Neuronal stem cell (in vitro differentiated cells): ENCODE data around the gene GALC.
A peak's percentile ranks its signal among the peaks of the same experiment; 100 is the strongest.

Experiments used
- DNase-seq: peaks from one replicate; pipeline ENCODE4 v3.0.0-alpha.2; 2013; ENCODE audit warnings: low spot score
- H2AFZ ChIP-seq: one replicate; pipeline ENCODE4 v1.6.1; 2013; ENCODE audit warnings: mild to moderate bottlenecking, low read length, inconsistent platforms
- H2AK5ac ChIP-seq: 2 replicates; pipeline ENCODE4 v1.6.1; 2013; ENCODE audit warnings: low read depth, mild to moderate bottlenecking, inconsistent platforms, low read length, moderate library complexity, mixed read lengths
- H2BK120ac ChIP-seq: 2 replicates; pipeline ENCODE4 v1.6.1; 2013; ENCODE audit warnings: low read depth, mild to moderate bottlenecking, inconsistent platforms, low read length, moderate library complexity, mixed read lengths
- H2BK12ac ChIP-seq: one replicate; pipeline ENCODE4 v1.6.1; 2013; ENCODE audit warnings: low read length, inconsistent platforms
- H2BK15ac ChIP-seq: 2 replicates; pipeline ENCODE4 v1.6.1; 2013; ENCODE audit warnings: mild to moderate bottlenecking, low read length, inconsistent platforms, mixed read lengths
- H2BK5ac ChIP-seq: one replicate; pipeline ENCODE4 v1.6.1; 2013; ENCODE audit warnings: inconsistent platforms, mild to moderate bottlenecking, low read length, moderate library complexity
- H3K14ac ChIP-seq: one replicate; pipeline ENCODE4 v1.6.1; 2013; ENCODE audit warnings: low read length, inconsistent platforms
- H3K18ac ChIP-seq: 2 replicates; pipeline ENCODE4 v1.6.1; 2013; ENCODE audit warnings: low read length, inconsistent platforms
- H3K23ac ChIP-seq: 2 replicates; pipeline ENCODE4 v1.6.1; 2013; ENCODE audit warnings: low read depth, mild to moderate bottlenecking, mixed read lengths, low read length, inconsistent platforms; ENCODE audit not compliant: poor library complexity
- H3K27ac ChIP-seq: replicated peaks from 3 replicates; pipeline ENCODE4 v1.5.1; 2013; ENCODE audit warnings: low read length, inconsistent platforms
- H3K27me3 ChIP-seq, 3 experiments: 2 replicates each; pipeline ENCODE4 v1.6.1; 2013; ENCODE audit warnings: low read length in 3 of 3, mild to moderate bottlenecking in 2 of 3, inconsistent platforms in 1 of 3, low read depth in 1 of 3, mixed read lengths in 1 of 3, moderate library complexity in 1 of 3; ENCODE audit not compliant: control insufficient read depth in 3 of 3, insufficient read depth in 3 of 3
- H3K36me3 ChIP-seq, 2 donors: replicated peaks in 1 of 2; 2 replicates each; pipeline ENCODE4 v1.6.1; 2013; ENCODE audit warnings: low read length in 2 of 2; ENCODE audit not compliant: control insufficient read depth in 2 of 2, insufficient read depth in 2 of 2
- H3K4ac ChIP-seq: 2 replicates; pipeline ENCODE4 v1.6.1; 2013; ENCODE audit warnings: inconsistent platforms, mild to moderate bottlenecking, low read length, moderate library complexity
- H3K4me1 ChIP-seq, 2 donors: 1 replicate in 1 of 2; 2 replicates in 1 of 2; pipeline ENCODE4 v1.6.1; 2013; ENCODE audit warnings: low read length in 2 of 2, low read depth in 1 of 2; ENCODE audit not compliant: control insufficient read depth in 2 of 2, insufficient read depth in 1 of 2
- H3K4me2 ChIP-seq: one replicate; pipeline ENCODE4 v1.6.1; 2013; ENCODE audit warnings: mild to moderate bottlenecking, low read length, inconsistent platforms; ENCODE audit not compliant: insufficient read depth, poor library complexity, severe bottlenecking
- H3K4me3 ChIP-seq, 2 donors: 2 replicates each; pipeline ENCODE4 v1.5.1; 2013; ENCODE audit warnings: low read length in 2 of 2, mild to moderate bottlenecking in 2 of 2, inconsistent platforms in 1 of 2, moderate library complexity in 1 of 2
- H3K79me1 ChIP-seq: one replicate; pipeline ENCODE4 v1.6.1; 2013; ENCODE audit warnings: low read depth, mild to moderate bottlenecking, inconsistent platforms, low read length, moderate library complexity
- H3K9ac ChIP-seq: one replicate; pipeline ENCODE4 v1.6.1; 2013; ENCODE audit warnings: mild to moderate bottlenecking, low read depth, low read length, inconsistent platforms; ENCODE audit not compliant: poor library complexity
- H3K9me3 ChIP-seq, 2 donors: replicated peaks in 1 of 2; 2 replicates each; pipeline versions ENCODE3 to v1.6.1; 2013; ENCODE audit warnings: low read length in 2 of 2, mild to moderate bottlenecking in 2 of 2, inconsistent platforms in 1 of 2, low read depth in 1 of 2, mixed read lengths in 1 of 2, moderate library complexity in 1 of 2; ENCODE audit not compliant: control insufficient read depth in 2 of 2, insufficient read depth in 1 of 2
- H4K8ac ChIP-seq: one replicate; pipeline ENCODE4 v1.6.1; 2013; ENCODE audit warnings: low read depth, mild to moderate bottlenecking, inconsistent platforms, low read length, moderate library complexity
- H4K91ac ChIP-seq: one replicate; pipeline ENCODE4 v1.6.1; 2013; ENCODE audit warnings: low read length, low read depth, mild to moderate bottlenecking, inconsistent platforms; ENCODE audit not compliant: poor library complexity
- WGBS, 2 donors: extraction: QIAGEN DNeasy Blood & Tissue Kit; methylation state at CpG; one replicate each; pipeline ENCODE4 v1.1.7; 2013; ENCODE audit warnings: missing lambda C conversion rate in 2 of 2, mixed read lengths in 1 of 2; ENCODE audit not compliant: insufficient read length in 2 of 2, insufficient replicate concordance in 1 of 2; ENCODE audit errors: extremely low coverage in 2 of 2; 5-methylcytosine and 5-hydroxymethylcytosine counted together

GALC gene

DNA sequence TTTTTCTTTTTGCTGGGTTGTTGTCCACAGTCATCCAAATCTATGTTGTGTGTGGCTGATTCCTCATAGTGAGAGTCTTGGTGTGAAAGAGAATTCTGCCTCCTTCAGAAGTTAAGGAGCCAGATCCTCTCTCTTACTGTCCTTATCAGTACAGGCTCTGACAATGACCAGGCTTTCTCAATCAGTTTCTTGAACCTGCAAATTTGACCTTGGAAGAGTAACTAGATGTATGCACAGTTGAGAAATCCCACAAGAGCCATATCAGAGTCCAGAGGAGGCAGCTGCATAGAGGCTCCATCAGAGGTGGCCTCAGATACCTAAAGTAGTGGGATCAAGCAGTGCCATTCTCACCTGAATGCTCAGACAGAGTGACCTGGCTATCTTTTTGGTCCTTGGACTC, 5.5 kb upstream of the GALC start:
- Histone ChIP-seq H3K79me1 (no peaks in the 10 kb centered on the region), H3K23ac (no peak overlapping the region), H2BK12ac (no peak overlapping the region), H3K4me3 (no peak overlapping the region), H3K36me3 (no peaks in the 10 kb centered on the region), H3K4me2 (no peak overlapping the region), H4K8ac (no peak overlapping the region), H3K9me3 (peaks cover 0 to under 1% of the 10 kb centered on the region in 2 donors), H2BK5ac (no peak overlapping the region), H3K14ac (no peak overlapping the region), H4K91ac (no peak overlapping the region), H3K4me1 (peaks cover 0 to 4% of the 10 kb centered on the region in 2 donors), H3K9ac (no peak overlapping the region), H3K4ac (no peak overlapping the region), H2BK15ac (no peak overlapping the region), H3K27me3 (no peaks in the 10 kb centered on the region), H2AFZ (no peak overlapping the region), H2BK120ac (no peak overlapping the region), H3K18ac (no peak overlapping the region), H2AK5ac (no peak overlapping the region), H3K27ac (no peak overlapping the region)
- no peak for DNase-seq

- Histone ChIP-seq H3K9ac (no peak overlapping the region), H3K23ac (no peak overlapping the region), H2BK120ac (no peak overlapping the region), H3K4me3 (no peak overlapping the region), H2AK5ac (no peak overlapping the region), H3K27ac (no peak overlapping the region), H3K4me1 (peaks cover 3 to 4% of the 10 kb centered on the region in 2 donors), H3K14ac (no peak overlapping the region), H3K79me1 (no peaks in the 10 kb centered on the region), H3K36me3 (no peaks in the 10 kb centered on the region), H4K8ac (no peak overlapping the region), H4K91ac (no peak overlapping the region), H2AFZ (peak overlapping the region; percentile 29), H3K4ac (no peak overlapping the region), H3K18ac (no peak overlapping the region), H2BK12ac (no peak overlapping the region), H2BK15ac (no peak overlapping the region), H3K27me3 (no peaks in the 10 kb centered on the region), H3K4me2 (no peak overlapping the region), H3K9me3 (peaks cover 0 to 5% of the 10 kb centered on the region in 2 donors), H2BK5ac (no peak overlapping the region)
- no peak for DNase-seq
- no CpG with 5 or more reads among the region's 1 CpG for WGBS, 2 donors
Observed at GRCh38 chr14:87996291-87996592, 3.3 kb upstream of the GALC start.

GRCh38 chr14:87995500-87996290, 2.7 kb upstream of the GALC start:
- Histone ChIP-seq H2BK120ac (no peak overlapping the region), H2BK12ac (no peak overlapping the region), H3K4me3 (no peak overlapping the region), H3K27me3 (no peaks in the 10 kb centered on the region), H3K18ac (no peak overlapping the region), H2AK5ac (no peak overlapping the region), H3K4me2 (no peak overlapping the region), H2BK15ac (no peak overlapping the region), H3K14ac (no peak overlapping the region), H3K4me1 (peaks cover 3 to 4% of the 10 kb centered on the region in 2 donors), H4K8ac (no peak overlapping the region), H3K27ac (no peak overlapping the region), H4K91ac (no peak overlapping the region), H2BK5ac (no peak overlapping the region), H3K9me3 (peaks cover 0 to 5% of the 10 kb centered on the region in 2 donors), H2AFZ (peak overlapping the region; percentile 29), H3K23ac (no peak overlapping the region), H3K79me1 (no peaks in the 10 kb centered on the region), H3K9ac (no peak overlapping the region), H3K36me3 (no peaks in the 10 kb centered on the region), H3K4ac (no peak overlapping the region)
- DNase-seq: no peak
- WGBS, 2 donors: no CpG with 5 or more reads among the region's 6 CpGs

GRCh38 chr14:87994974-87995373, 2.0 kb upstream of the GALC start:
- DNase-seq: no peak
- Histone ChIP-seq H3K27ac (no peak overlapping the region), H2BK5ac (no peak overlapping the region), H3K14ac (no peak overlapping the region), H3K23ac (no peak overlapping the region), H3K4me1 (peaks cover 3 to 4% of the 10 kb centered on the region in 2 donors), H4K8ac (no peak overlapping the region), H3K9me3 (peaks cover 0 to 5% of the 10 kb centered on the region in 2 donors), H3K79me1 (no peaks in the 10 kb centered on the region), H3K18ac (no peak overlapping the region), H3K4me2 (no peak overlapping the region), H3K27me3 (no peaks in the 10 kb centered on the region), H2BK12ac (no peak overlapping the region), H3K4me3 (no peak overlapping the region), H3K9ac (no peak overlapping the region), H3K4ac (no peak overlapping the region), H2BK120ac (no peak overlapping the region), H2BK15ac (no peak overlapping the region), H4K91ac (no peak overlapping the region), H2AFZ (no peak overlapping the region), H3K36me3 (no peaks in the 10 kb centered on the region), H2AK5ac (no peak overlapping the region)
- WGBS, 2 donors: no CpG with 5 or more reads among the region's 6 CpGs
